ENCODE results near the gene MAP4K2.

GRCh38 chr11:64800303-64801157, 2.5 kb downstream of the MAP4K2 start:
- TF ChIP-seq POLR2A (IDR thresholded peaks at IDR 0.05) (no peak), CTCF (IDR thresholded peaks at IDR 0.05) (no peak)
